Epithelial cell of proximal tubule (primary cell): Measurements from ENCODE around the gene TRPC4. TPM values are rescaled to one million over a fixed set of nuclear protein-coding genes. Genes with fewer than 3 reads are reported as not detected.

Experiments used
- DNase-seq: peaks from one replicate; pipeline ENCODE4 v3.0.0-alpha.2; 2011; ENCODE audit warnings: low read depth
- H3K4me3 ChIP-seq: 2 replicates; pipeline ENCODE4 v1.5.1; 2011; ENCODE audit warnings: low read depth, mild to moderate bottlenecking, low read length
- CTCF ChIP-seq: conservative IDR thresholded peaks from 2 replicates; pipeline ENCODE4 v1.5.1; 2012; ENCODE audit warnings: low read depth, mild to moderate bottlenecking, low read length
- total RNA-seq: library from RNA; depleted of rRNA; stranded (reverse); fragments of >200 nt; gene quantifications from 2 replicates; pipeline ENCODE4 v1.2.3, GENCODE V29; 2015

The TRPC4 gene
- total RNA-seq, 1 donor from 2014 or later: 2.4 TPM

GRCh38 chr13:37669845-37670244 is 199.7 kb downstream of the TRPC4 start:
- DNase-seq: no peak
- no peak overlapping the region for H3K4me3 ChIP-seq
- no peak for TF ChIP-seq CTCF

- TF ChIP-seq CTCF: no peak
- no peak overlapping the region for H3K4me3 ChIP-seq
- DNase-seq: no peak
These were observed 201.9 kb downstream of the TRPC4 start for GRCh38 chr13:37667702-37668101.

DNA sequence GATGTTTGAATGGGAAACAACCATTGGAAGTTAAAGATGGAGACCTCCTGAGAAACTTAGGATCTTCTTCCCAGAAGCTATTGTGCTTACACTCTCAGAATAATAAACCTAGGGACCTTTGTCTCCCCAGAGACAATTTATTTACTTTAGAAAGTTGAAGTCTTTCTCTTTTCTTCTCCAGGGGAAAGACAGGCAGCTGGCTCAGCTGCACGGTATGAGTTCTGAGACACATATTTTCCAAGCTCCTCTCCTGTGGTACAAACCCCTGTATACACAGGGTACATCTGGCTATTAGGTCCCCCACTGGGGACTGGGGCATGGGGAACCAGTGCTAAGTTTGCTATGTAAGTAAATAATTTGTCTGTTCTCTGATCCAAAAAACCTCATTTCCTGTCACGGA is 203.5 kb downstream of the TRPC4 start:
- no peak for TF ChIP-seq CTCF

GRCh38 chr13:37665420-37665819 is 204.2 kb downstream of the TRPC4 start:
- H3K4me3 ChIP-seq: no peak overlapping the region
- DNase-seq: no peak
- no peak for TF ChIP-seq CTCF

More for the DNA sequence above, 203.5 kb downstream of the TRPC4 start:
- no peak overlapping the region for H3K4me3 ChIP-seq
- DNase-seq: no peak

- no peak for TF ChIP-seq CTCF
- DNase-seq: no peak
- H3K4me3 ChIP-seq: no peak overlapping the region
These were observed 205.8 kb downstream of the TRPC4 start for GRCh38 chr13:37663724-37664123.

DNA sequence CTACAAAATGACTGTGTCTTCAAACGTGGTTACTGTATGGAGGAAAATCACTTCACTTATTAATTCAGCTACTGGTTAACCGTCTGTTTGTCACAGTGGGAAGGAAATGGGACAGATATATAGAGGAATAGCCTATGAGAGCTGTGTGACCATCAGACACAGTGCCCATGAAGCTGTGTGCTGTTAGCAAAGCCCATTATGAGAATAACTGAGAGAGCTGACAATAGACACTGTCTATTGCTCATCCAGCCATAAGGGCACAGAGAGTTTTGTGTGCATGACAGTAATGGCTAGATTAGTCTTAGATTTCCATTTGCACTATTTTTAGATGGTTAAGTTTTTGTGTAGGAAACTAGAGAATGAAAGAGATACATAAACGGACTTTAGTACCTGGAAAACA is 206.9 kb downstream of the TRPC4 start:
- no peak for DNase-seq
- H3K4me3 ChIP-seq: no peak overlapping the region
- TF ChIP-seq CTCF: no peak

DNA sequence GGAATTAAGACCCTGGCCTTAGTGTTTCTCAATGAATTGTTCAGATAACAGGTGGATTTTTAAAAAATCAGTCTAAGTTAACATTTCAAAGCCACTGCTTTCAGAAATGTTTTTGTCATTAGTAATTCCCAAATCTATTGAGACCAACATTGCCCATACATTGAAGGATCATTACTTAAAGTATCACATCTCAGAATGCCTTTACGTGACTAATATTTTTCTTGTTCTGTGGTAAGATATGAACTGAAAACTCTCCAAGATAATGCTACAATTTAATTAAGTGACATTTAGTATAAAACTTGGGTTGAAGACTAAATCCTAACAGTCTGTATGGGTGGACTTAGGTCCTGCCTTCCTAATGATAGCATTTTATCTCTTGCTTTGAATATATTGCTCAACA is 211.6 kb downstream of the TRPC4 start:
- DNase-seq: no peak
- no peak overlapping the region for H3K4me3 ChIP-seq
- no peak for TF ChIP-seq CTCF
